ENCODE results near the gene CCDC3. TPM values are rescaled to one million over a fixed set of nuclear protein-coding genes. Genes with fewer than 3 reads are reported as not detected.
"Not testable (repeated sequence)": the region's sequence is repeated elsewhere in the genome, so short reads cannot be mapped to it uniquely, and the experiment has no call there.

The CCDC3 gene
- total RNA-seq, 1 experiment from 2014 or later = not detected

GRCh38 chr10:12888470-12888869 lies 113.0 kb downstream of the CCDC3 start:
- no peak for DNase-seq (ENCODE audit: low spot score)

- no peak for DNase-seq (ENCODE audit: low spot score)
Observed at GRCh38 chr10:12887780-12888179, 113.7 kb downstream of the CCDC3 start.

- no peak for DNase-seq (ENCODE audit: low spot score)
Observed at GRCh38 chr10:12884851-12885250, 116.7 kb downstream of the CCDC3 start.

- no peak for DNase-seq (ENCODE audit: low spot score)
Observed at GRCh38 chr10:12880423-12880822, 121.1 kb downstream of the CCDC3 start.

- no peak for DNase-seq (ENCODE audit: low spot score)
Observed at GRCh38 chr10:12877150-12877549, 124.4 kb downstream of the CCDC3 start.

- no peak for DNase-seq (ENCODE audit: low spot score)
Observed at GRCh38 chr10:12876266-12876665, 125.2 kb downstream of the CCDC3 start.

- no peak for DNase-seq (ENCODE audit: low spot score)
Observed at GRCh38 chr10:12875100-12875499, 126.4 kb downstream of the CCDC3 start.

GRCh38 chr10:12874501-12874900 lies 127.0 kb downstream of the CCDC3 start:
- no peak for DNase-seq (ENCODE audit: low spot score)

GRCh38 chr10:12873172-12873571 lies 128.3 kb downstream of the CCDC3 start:
- no peak for DNase-seq (ENCODE audit: low spot score)

GRCh38 chr10:12872577-12872976 lies 128.9 kb downstream of the CCDC3 start:
- DNase-seq (ENCODE audit: low spot score) = no peak

- no peak for DNase-seq (ENCODE audit: low spot score)
Observed at GRCh38 chr10:12869427-12869826, 132.1 kb downstream of the CCDC3 start.

GRCh38 chr10:12868229-12868628 lies 133.3 kb downstream of the CCDC3 start:
- DNase-seq (ENCODE audit: low spot score) = no peak

- not testable (repeated sequence) for DNase-seq (ENCODE audit: low spot score)
Observed at GRCh38 chr10:12865515-12865914, 136.0 kb downstream of the CCDC3 start.

GRCh38 chr10:12862459-12862858 lies 139.1 kb downstream of the CCDC3 start:
- DNase-seq (ENCODE audit: low spot score) = no peak

- no peak for DNase-seq (ENCODE audit: low spot score)
Observed at GRCh38 chr10:12854988-12855387, 146.5 kb downstream of the CCDC3 start.

GRCh38 chr10:12852687-12853086 lies 148.8 kb downstream of the CCDC3 start:
- DNase-seq (ENCODE audit: low spot score) = no peak

- DNase-seq (ENCODE audit: low spot score) = no peak
Observed at GRCh38 chr10:12849319-12850181, 152.0 kb downstream of the CCDC3 start.

GRCh38 chr10:12848439-12849173 lies 152.9 kb downstream of the CCDC3 start:
- DNase-seq (ENCODE audit: low spot score) = no peak

GRCh38 chr10:12847361-12847975 lies 154.0 kb downstream of the CCDC3 start:
- DNase-seq (ENCODE audit: low spot score) = peak; percentile 15

GRCh38 chr10:12846718-12847117 lies 154.8 kb downstream of the CCDC3 start:
- no peak for DNase-seq (ENCODE audit: low spot score)

All from HT-29 (cell line).